Fibroblast of skin of right quadriceps (primary cell): Measurements from ENCODE around the gene FABP7.

Experiments used
- DNase-seq: peaks from one replicate; pipeline ENCODE4 v3.0.0-alpha.2; 2013

The FABP7 gene

GRCh38 chr6:122760330-122760729 lies 19.2 kb upstream of the FABP7 start:
- no peak for DNase-seq

GRCh38 chr6:122766256-122766655 lies 13.3 kb upstream of the FABP7 start:
- no peak for DNase-seq

GRCh38 chr6:122770835-122771601 lies 8.5 kb upstream of the FABP7 start:
- DNase-seq: no peak

- DNase-seq: no peak
Observed at GRCh38 chr6:122772724-122773415, 6.6 kb upstream of the FABP7 start.

- DNase-seq: no peak
Observed at GRCh38 chr6:122775975-122776374, 3.5 kb upstream of the FABP7 start.

GRCh38 chr6:122778302-122778701 lies 1.2 kb upstream of the FABP7 start:
- no peak for DNase-seq

- DNase-seq: no peak
Observed at GRCh38 chr6:122778985-122779661, 393 bp upstream of the FABP7 start.

- no peak for DNase-seq
Observed at GRCh38 chr6:122780114-122780513, 598 bp downstream of the FABP7 start.

GRCh38 chr6:122781716-122782115 lies 2.2 kb downstream of the FABP7 start:
- DNase-seq: no peak

- DNase-seq: no peak
Observed at GRCh38 chr6:122783401-122783800, 3.9 kb downstream of the FABP7 start.

GRCh38 chr6:122785891-122786290 lies 6.4 kb downstream of the FABP7 start:
- DNase-seq: no peak

- peak; percentile 54 for DNase-seq
Observed at GRCh38 chr6:122787721-122788120, 8.2 kb downstream of the FABP7 start.

GRCh38 chr6:122788208-122788607 lies 8.7 kb downstream of the FABP7 start:
- DNase-seq: no peak

- DNase-seq: peak; percentile 83
Observed at GRCh38 chr6:122788663-122789181, 9.2 kb downstream of the FABP7 start.

GRCh38 chr6:122789182-122790027 lies 9.9 kb downstream of the FABP7 start, which contains the start of gene SMPDL3A:
Gene SMPDL3A, plus strand, starts transcription at chr6:122789258. Its CDS starts 89 bp downstream, at chr6:122789347.
- peak; percentile 58 for DNase-seq

GRCh38 chr6:122790028-122790422 lies 10.5 kb downstream of the FABP7 start:
- DNase-seq: no peak

GRCh38 chr6:122790423-122791309 lies 11.2 kb downstream of the FABP7 start:
- DNase-seq: no peak

- no peak for DNase-seq
Observed at GRCh38 chr6:122791310-122791679, 11.8 kb downstream of the FABP7 start.

GRCh38 chr6:122792766-122793165 lies 13.2 kb downstream of the FABP7 start:
- no peak for DNase-seq

GRCh38 chr6:122797537-122797936 lies 18.0 kb downstream of the FABP7 start:
- no peak for DNase-seq

GRCh38 chr6:122798099-122798641 lies 18.7 kb downstream of the FABP7 start:
- peak; percentile 86 for DNase-seq
